ENCODE measurements around the gene RFPL3. TPM values are rescaled to one million over a fixed set of nuclear protein-coding genes. Genes with fewer than 3 reads are reported as not detected.

Gene RFPL3
- total RNA-seq, 1 donor = not detected

DNA sequence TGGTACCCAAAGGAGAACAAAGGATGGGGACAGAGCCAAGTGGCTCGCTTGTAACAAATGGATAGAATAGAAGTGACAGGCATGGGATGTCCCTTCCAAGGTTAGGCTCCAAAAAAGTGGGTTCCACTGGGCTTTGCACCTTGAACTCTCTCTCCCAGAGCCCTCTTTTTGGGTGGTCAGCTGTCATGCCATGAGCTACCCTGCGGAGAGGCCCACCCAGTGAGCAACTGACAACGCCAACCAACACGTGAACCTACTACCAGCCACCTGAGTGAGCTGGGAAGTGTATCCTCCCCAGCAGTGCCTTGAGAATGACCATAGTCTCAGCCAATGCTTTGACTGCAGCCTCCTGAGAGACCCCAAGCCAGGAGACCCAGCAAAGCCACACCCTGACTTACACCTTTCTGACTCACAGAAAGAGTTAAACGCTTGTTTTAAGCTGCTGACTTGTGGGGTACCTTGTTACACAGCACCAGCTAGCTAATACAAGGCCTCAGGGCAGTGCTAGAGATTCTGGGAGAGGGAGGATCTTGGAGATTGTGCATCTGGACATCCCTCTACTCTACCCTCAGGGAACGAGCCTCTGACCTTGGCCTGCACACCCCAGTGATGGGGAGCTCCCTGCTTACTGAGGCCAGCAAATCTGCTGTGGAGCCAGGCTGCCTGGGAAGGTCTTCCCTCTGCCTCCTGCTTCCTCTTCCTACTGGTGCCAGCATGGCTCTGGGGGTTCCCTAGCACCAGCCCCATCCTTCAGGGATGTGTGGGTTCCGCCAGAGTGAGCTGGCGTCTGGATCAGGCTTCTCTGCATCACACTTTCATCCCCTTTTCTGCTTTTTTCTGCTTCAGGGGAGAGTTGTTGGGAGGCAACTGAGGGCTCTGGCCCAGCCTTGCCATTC is 29.1 kb upstream of the RFPL3 start:
- DNase-seq (ENCODE audit: low read depth) = no peak
- TF ChIP-seq, protein P1, sequence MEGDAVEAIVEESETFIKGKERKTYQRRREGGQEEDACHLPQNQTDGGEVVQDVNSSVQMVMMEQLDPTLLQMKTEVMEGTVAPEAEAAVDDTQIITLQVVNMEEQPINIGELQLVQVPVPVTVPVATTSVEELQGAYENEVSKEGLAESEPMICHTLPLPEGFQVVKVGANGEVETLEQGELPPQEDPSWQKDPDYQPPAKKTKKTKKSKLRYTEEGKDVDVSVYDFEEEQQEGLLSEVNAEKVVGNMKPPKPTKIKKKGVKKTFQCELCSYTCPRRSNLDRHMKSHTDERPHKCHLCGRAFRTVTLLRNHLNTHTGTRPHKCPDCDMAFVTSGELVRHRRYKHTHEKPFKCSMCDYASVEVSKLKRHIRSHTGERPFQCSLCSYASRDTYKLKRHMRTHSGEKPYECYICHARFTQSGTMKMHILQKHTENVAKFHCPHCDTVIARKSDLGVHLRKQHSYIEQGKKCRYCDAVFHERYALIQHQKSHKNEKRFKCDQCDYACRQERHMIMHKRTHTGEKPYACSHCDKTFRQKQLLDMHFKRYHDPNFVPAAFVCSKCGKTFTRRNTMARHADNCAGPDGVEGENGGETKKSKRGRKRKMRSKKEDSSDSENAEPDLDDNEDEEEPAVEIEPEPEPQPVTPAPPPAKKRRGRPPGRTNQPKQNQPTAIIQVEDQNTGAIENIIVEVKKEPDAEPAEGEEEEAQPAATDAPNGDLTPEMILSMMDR (IDR thresholded peaks at IDR 0.05; ENCODE audit: insufficient read depth, low read length) = no peak
- no peak overlapping the region for H3K4me3 ChIP-seq (ENCODE audit: low read depth, low read length)

DNA sequence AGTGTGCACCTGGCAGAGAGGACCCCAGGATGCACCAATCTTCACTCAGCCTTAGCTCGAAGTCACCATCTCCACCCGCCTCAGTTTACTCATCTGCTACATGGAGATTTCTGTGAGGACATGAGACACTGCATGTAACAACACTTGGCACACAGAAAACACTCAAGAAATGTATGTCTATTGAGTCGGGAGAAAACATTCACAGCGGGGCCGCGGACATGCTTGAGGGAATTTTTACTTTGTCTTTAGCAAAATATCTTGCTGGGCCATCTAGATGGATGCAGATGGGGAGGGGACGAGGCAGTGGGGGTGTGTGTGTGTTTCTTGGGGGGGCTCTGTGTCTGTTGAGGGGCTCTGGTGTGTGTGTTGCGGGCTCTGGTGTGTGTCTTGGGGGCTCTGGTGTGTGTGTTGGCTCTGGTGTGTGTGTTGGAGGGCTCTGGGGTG is 28.4 kb upstream of the RFPL3 start:
- DNase-seq (ENCODE audit: low read depth) = no peak

DNA sequence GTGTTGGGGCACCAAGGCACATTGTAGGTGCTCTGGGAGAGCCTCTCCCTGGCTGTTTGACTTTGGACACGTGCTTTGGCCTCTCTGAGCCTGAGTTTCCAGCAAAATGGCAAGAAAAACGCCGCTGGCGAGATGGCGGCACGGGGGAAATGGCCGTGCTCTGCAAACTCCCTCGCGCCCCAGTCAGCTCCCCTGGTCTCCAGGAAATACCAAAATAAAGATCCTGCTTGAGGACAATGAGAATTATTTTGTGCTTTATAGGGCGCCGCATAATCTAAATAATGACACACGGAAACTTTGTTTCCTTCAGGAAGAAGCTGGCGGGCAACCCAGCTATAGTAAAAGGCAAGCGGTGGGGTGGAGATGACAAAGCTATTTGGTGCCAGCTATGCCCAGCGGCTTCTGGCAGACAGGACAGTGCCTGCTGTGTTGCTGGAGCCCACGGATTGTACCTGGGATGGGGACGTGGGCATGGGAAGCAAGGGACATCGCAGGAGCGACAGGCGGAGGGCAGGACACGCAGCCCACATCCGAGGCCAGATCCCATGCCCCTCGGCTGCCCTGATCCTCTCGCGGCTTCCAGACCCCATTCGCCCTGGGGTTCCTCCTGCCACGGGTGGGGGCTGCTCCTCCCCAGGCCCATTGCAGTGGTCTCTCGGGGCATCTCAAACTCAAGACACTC is 26.3 kb upstream of the RFPL3 start:
- TF ChIP-seq, protein P1 (IDR thresholded peaks at IDR 0.05; ENCODE audit: insufficient read depth, low read length) = no peak
- no peak for DNase-seq (ENCODE audit: low read depth)
- H3K4me3 ChIP-seq (ENCODE audit: low read depth, low read length) = no peak overlapping the region

More for the DNA sequence above, 28.4 kb upstream of the RFPL3 start:
- TF ChIP-seq, protein P1 (IDR thresholded peaks at IDR 0.05; ENCODE audit: insufficient read depth, low read length) = no peak
- H3K4me3 ChIP-seq (ENCODE audit: low read depth, low read length) = no peak overlapping the region

DNA sequence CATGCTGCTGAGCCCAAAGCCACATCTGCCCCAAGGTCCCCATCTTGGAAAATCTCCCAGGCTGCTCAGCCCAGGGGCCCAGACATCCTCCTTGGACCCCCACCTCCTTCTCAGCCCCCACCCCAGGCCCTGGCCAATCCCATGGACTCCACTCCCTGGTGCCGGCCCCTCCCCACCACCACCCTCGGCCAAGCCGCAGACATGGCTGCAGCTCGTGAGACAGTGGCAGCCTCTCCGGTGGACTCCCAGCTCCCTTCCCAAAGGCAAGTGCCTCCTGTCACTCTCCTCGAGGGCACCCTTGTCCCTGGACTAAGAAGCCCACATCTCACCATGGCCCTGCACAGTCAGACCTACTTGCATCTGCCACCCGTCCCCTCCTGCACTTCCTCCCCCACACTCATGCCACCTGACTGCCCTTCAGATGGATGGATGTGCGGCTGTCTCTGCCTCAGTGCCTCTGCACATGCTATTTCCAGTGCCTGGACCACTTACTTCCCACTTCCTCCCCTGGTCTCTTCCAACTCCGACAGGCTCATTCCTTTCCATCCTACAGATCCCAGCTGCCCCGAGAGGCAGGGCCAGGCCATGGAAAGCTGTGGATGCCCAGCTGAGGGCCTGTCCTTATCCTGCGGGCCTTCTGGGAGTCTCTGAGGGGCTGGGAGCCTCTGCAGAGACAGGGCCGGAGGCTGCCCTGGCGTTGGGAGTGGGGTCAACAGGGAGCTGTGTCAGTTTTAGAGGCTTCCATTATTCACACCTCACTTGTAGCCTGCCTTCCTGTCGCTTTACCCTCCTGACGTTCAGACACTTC is 25.5 kb upstream of the RFPL3 start:
- DNase-seq (ENCODE audit: low read depth) = no peak
- TF ChIP-seq, protein P1 (IDR thresholded peaks at IDR 0.05; ENCODE audit: insufficient read depth, low read length) = no peak
- H3K4me3 ChIP-seq (ENCODE audit: low read depth, low read length) = no peak overlapping the region

DNA sequence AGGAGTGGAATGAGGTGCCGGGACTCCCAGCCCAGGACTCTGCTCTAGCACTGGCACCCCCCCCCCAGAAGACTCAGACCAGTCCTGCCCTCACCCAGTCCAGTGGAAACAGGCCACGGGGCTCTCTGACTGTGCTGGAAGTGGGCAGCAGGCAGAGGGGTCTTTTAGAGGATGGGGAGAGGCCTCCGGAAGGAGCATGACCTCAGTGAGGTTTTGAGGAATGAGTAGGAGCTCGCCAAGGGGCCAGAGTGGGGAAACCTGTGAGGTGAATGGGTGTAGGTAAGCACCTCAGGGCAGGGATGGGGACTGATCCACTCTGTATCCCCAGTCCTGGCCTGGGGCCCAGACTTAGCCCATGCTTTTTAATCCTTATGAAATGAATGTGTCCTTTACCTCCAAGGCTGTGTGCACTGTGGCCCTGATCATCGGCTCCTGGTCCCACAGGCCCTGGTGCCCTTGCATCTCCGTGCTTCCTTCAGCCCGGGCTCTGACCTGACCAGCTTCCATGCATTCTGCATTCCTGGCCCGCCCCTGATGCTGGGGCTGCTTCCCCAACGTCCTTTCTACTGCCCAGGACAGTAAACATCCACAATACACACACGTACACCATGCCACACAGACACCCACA is 24.4 kb upstream of the RFPL3 start:
- DNase-seq (ENCODE audit: low read depth) = no peak
- no peak overlapping the region for H3K4me3 ChIP-seq (ENCODE audit: low read depth, low read length)
- TF ChIP-seq, protein P1 (IDR thresholded peaks at IDR 0.05; ENCODE audit: insufficient read depth, low read length) = no peak

Data from fibroblast of the aortic adventitia (primary cell).